Measurements from ENCODE around the gene PSME1.

The PSME1 gene

DNA sequence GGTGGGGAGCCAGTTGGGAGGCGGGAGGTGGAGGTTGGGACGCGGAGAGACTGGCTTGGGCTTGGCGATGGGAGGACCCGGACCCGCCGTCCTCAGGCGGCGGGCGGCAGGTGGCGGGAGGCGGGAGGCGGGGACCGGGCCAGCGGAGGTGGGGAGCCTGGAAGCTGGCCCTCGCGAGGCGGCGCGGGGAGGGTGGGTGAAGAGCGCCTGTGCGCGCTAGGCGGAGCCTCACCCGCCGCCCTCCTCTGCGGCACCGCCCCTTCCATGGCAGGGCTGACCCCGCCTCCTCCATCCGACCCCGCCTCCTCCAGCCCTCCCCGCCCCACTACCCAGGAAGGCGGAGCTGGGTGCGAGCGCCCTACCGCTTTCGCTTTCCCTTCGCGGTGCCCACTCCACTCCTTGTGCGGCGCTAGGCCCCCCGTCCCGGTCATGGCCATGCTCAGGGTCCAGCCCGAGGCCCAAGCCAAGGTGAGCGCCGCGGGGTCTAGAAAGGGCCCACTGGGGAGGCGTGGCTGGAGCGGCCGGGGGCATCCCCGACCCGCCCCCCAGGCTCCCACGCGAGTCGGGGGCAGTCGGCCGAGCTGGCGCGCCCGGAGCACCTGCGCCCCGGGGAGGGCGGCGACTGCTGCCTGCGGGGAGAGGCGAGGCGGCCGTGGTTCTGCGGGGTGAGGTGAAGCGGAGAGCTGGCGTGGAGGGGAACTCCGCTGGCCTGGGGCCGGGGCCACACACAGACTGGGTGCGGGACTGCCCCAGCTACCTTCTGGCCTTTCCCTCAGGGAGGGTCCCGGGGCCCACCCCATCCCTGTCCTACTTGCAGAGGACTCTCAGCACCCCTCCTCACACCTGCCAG lies at the start of gene PSME1:
PSME1 (plus strand) TSS at position 361 of the 850 bp plus-strand sequence; CDS start at position 430, 69 bp downstream.
- peak; percentile 94 to 95 for DNase-seq

DNA sequence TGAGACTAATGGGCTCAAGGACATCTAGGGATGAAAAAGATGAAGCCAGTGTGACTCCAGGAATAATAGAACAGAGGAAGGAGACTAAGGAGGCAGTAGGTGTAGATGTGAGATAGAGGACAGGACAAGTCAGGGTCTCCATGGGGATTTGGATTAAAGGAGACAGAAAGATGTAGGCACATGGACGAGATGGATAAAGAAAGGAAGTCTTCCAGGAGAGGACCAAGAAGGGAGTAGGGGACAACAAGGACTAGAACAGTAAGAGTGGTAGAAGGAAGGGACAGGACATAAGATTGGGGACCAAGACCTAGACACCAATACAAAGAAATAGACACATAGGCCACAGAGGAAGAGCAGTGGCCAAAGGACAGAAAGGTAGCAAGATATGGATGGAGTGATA lies 49.0 kb upstream of the PSME1 start:
- DNase-seq = no peak

GRCh38 chr14:24088095-24088494 lies 47.9 kb upstream of the PSME1 start:
- no peak for DNase-seq

GRCh38 chr14:24089890-24090289 lies 46.1 kb upstream of the PSME1 start:
- no peak for DNase-seq

DNA sequence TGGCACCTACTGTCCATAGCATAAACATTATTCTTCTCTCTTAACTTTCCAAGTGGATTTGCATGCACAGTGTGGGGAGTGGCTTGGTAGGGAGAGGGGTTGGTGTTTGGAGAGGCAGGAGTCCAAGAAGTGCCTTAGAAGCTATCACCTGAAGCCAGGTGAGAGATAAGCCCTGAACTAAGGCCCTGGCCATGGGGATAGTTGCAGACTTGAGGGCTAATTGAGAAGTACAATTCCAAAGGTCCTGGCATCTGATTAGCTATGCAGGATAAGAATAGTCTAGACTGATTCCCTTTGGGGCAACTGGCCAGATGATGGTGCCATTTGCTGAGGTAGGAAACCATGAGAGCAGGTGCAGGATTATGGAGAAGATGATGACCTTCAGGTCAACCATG lies 43.9 kb upstream of the PSME1 start:
- no peak for DNase-seq

- no peak for DNase-seq
Observed at GRCh38 chr14:24092505-24093206, 43.3 kb upstream of the PSME1 start.

DNA sequence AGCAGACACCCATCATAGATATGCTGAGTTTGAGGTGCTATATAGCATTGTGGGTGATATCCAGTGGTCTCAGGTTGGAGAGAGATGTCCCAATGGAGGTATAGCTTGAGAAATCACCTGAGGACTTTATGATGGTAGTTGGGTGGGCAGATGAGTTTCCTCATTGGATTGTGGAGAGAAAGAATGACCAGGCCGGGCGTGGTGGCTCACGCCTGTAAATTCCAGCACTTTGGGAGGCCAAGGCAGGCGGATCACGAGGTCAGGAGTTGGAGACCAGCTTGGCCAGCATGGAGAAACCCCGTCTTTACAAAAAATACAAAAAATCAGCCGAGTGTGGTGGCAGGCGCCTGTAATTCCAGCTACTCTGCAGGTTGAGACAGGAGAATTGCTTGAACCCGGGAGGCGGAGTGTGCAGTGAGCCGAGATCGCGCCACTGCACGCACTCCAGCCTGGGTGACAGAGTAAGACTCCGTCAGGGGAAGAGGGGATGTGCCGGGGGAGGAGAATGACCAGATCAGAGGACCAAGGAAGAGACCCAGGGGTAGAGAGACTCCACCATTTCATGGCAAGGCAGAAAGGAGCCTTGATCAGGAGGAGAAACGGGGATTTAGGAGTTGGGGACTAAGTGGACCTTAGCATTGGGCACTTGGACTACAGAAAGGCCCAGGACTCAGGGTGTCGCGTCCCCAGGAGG lies 42.6 kb upstream of the PSME1 start:
- no peak for DNase-seq

- DNase-seq = peak; percentile 89 to 94
Observed at GRCh38 chr14:24093901-24094840, 41.8 kb upstream of the PSME1 start, which contains the start of gene PCK2. Gene PCK2 (plus strand): TSS chr14:24094311. CDS start chr14:24094406, 95 bp downstream.

DNA sequence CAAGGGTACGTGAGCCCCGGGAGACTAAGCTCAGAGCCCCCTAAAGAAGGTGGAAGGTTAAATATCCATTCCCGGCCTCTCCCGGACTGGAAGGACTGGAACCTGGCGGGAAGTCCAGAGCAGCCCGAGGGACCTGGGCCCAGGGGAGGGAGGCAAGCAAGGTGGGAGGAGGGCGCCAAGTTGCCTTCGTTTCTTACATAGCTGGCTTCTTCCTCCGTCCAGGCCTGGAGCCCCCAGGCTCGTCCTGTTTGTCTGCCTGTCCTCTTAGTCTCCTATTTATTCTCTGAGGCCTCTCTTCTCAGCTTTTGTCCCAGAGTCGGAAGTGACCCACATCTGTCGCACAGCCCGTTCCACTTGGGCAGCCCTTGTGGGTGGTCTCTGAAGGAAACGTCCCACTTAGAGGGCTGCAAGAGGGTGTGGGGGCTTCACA lies 41.1 kb upstream of the PSME1 start:
- no peak for DNase-seq

GRCh38 chr14:24095271-24096068 lies 40.5 kb upstream of the PSME1 start:
- peak; percentile 67 to 71 for DNase-seq

DNA sequence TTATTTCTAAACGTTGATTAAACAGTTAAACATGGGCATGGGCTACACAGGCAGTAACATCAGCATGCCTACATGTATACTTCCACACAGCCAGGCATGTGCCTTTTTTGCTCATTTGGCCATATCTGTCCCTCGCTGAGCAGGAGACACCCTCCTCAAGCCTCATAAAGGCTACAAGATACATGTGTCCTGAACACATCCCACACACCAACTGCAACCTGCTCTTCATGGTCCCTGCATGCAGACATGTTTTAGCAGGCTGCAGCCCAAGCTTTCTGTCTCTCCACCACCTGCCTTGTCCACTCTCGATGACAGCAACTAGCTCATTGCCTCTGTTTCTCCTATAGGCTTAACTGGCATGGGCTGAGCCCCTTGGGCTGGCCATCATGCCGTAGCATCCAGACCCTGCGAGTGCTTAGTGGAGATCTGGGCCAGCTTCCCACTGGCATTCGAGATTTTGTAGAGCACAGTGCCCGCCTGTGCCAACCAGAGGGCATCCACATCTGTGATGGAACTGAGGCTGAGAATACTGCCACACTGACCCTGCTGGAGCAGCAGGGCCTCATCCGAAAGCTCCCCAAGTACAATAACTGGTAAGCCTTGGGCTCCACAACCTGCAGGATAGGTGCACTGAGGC lies 39.3 kb upstream of the PSME1 start:
- DNase-seq = no peak

GRCh38 chr14:24098229-24098926 lies 37.6 kb upstream of the PSME1 start:
- no peak for DNase-seq

- DNase-seq = no peak
Observed at GRCh38 chr14:24098927-24099813, 36.8 kb upstream of the PSME1 start.

DNA sequence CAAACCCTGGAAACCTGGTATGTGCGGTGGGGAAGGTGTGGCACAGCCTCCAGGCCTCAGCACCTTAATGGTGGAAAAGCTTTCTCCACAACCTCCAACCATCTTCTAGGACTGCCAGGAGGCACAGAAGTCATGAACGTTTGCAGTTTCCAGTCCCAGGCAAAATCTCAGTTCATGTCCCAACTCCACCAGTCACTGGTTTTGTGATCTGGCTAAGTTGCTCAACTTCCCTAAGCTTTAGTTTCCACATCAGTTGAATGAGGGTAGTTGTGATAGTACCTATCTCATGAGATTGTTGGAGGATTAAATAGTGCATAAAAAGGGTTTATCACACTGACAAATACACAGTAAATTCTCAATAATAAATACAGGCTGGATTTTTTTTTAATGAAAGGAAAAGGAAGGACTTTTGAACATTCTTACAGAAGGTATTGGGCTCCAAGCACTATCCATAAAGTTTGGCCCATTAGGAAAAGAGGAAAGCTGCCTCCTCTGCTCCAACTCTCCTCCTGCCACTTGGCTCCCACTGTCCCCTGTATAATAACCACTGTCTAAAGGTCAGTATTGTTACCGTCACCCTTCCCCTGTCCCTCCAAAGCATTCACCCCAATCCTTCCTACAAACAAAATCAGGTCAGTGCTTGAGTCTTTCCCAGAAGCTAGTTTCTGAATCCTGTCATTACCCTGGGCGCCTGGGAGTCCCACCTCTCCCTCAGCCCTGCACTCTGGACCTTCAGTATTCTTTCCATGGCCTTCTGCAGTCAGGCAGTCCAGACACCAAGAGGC lies 35.6 kb upstream of the PSME1 start:
- no peak for DNase-seq

GRCh38 chr14:24100982-24101494 lies 35.0 kb upstream of the PSME1 start:
- no peak for DNase-seq

DNA sequence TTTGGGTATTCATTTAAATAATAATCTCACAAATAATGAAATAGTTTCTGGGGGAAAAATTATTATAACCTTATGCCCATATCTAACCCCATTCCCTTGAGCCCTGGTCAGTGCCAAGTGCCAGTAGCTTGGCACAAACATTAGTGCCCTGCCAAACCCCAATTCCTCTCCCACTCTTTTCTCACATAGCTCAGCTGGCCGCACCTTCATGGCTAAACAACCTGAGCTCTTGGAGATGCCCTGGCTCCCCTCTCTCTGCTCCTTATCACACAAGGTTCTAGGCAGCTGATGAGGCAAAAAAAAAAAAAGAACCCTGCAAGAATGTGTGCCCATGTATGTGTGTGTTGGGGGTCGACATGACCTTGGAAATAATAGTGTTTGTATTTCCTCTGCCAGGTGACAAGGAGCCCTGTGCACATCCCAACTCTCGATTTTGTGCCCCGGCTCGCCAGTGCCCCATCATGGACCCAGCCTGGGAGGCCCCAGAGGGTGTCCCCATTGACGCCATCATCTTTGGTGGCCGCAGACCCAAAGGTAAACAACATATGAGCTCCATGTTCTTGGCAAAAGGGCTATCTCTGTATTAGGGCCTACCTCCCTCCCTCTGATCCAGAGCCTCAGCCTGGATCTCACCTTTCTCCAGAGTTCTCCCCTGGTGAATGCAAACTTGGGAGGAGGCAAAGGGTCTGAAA lies 33.5 kb upstream of the PSME1 start:
- DNase-seq = no peak

DNA sequence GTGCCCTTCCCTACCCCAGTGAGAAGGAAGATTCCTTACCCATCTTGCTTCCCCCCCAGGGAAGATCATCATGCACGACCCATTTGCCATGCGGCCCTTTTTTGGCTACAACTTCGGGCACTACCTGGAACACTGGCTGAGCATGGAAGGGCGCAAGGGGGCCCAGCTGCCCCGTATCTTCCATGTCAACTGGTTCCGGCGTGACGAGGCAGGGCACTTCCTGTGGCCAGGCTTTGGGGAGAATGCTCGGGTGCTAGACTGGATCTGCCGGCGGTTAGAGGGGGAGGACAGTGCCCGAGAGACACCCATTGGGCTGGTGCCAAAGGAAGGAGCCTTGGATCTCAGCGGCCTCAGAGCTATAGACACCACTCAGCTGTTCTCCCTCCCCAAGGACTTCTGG lies 32.5 kb upstream of the PSME1 start:
- DNase-seq = no peak

Data from stimulated activated CD4-positive, alpha-beta T cell treated with anti-CD3 and anti-CD28 coated beads, Interleukin-2, amount 100 ng/mL, for 24 hours (primary cell).